ENCODE data around the gene EIF2B4. TPM values are rescaled to one million over a fixed set of nuclear protein-coding genes. Genes with fewer than 3 reads are reported as not detected.

The EIF2B4 gene
- 10 to 100 TPM; 40.8 to 54.9 (median 48.8) TPM for total RNA-seq

DNA sequence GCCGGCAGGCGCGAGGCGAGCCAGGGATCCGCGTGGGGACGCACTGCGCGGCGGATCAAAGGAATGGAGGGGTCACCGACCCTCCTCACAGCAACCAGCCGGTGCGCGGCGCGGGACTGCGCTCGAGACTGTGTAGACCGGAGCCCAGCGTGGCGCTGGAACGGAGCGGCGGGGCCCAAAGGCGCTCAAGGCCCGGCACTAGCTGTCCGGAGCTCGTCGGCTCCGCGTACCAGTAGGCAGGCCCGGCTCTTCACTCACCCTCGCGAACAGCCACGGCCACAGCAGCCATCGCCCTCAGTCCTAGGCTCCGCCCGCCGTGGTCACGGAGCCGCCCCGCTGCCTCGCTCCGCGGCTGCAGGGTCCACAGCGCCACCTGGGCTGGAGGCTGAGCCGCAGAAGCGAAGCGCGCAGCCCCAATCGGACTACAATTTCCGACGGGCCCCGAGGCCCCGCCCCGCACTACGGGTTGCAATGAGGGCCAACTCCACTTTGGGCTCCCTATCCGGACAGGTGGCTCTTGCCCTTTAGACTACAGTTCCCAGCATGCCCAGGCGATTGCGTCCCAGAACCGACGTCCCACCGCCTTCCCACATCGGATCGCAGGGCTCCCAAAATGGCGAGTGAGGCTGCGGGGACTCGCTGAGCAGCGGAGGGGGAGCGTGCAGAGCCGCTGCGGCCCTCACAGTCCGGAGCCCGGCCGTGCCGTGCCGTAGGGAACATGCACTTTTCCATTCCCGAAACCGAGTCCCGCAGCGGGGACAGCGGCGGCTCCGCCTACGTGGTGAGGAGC, at the start of gene EIF2B4, which contains the start of gene SNX17:
EIF2B4 (minus strand) TSS at position 313 of the 790 bp plus-strand sequence; CDS start at position 289, 24 bp downstream.
SNX17 (plus strand) TSS at position 591 of the 790 bp plus-strand sequence; CDS start at position 719, 128 bp downstream.
- no peaks in the 10 kb centered on the region for H3K9me3 ChIP-seq
- H3K27ac ChIP-seq = peak within 1 kb of the TSS; percentile 87 to 98 (median 96)
- peak; percentile 97 for ATAC-seq
- H3K4me3 ChIP-seq = peak within 1 kb of the TSS; percentile 65 to 98
- peak; percentile 97 for TF ChIP-seq POLR2AphosphoS5 (IDR thresholded peaks at IDR 0.05)
- no peak for TF ChIP-seq EP300 (IDR thresholded peaks at IDR 0.05)
- TF ChIP-seq POLR2A (IDR thresholded peaks at IDR 0.05) = peak; percentile 70 to 77
- peak in 3 of 4 experiments; percentile 56 to 83 (median 61) for TF ChIP-seq CTCF (IDR thresholded peaks at IDR 0.05)
- peaks cover 0 to 69% of the 10 kb centered on the region in 2 donors for H3K36me3 ChIP-seq
- peaks cover 10 to 50% (median 24%) of the 10 kb centered on the region in 3 donors for H3K4me1 ChIP-seq
- H3K27me3 ChIP-seq = no peaks in the 10 kb centered on the region
- no CpG with 5 or more reads among the region's 85 CpGs for WGBS, 2 donors (ENCODE audit: low coverage in 1 of 2)

DNA sequence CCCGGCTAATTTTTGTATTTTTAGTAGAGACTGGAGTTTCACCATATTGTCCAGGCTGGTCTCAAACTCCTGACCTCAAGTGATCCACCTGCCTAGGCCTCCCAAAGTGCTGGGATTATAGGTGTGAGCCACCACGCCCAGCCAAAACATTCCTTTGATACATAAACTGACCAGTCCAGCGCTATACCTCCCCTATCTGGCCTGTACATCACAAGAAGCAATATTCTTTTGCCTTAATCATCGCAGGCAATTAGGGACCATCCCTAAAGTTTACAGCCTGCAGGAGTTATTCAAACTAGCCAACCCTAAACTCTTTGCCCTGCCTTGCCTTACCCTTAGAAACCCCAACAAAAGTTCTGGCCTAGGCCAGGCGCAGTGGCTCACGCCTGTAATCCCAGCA, 46.0 kb upstream of the EIF2B4 start:
- no CpG with 5 or more reads among the region's 6 CpGs for WGBS, 2 donors (ENCODE audit: low coverage in 1 of 2)
- Histone ChIP-seq H3K9me3 (no peaks in the 10 kb centered on the region), H3K27ac (no peak overlapping the region), H3K4me1 (no peaks in the 10 kb centered on the region), H3K27me3 (peaks cover 4% of the 10 kb centered on the region), H3K4me3 (no peak overlapping the region), H3K36me3 (no peaks in the 10 kb centered on the region)
- no peak for ATAC-seq
- TF ChIP-seq POLR2A (IDR thresholded peaks at IDR 0.05) (no peak), POLR2AphosphoS5 (IDR thresholded peaks at IDR 0.05) (no peak), EP300 (IDR thresholded peaks at IDR 0.05) (no peak), CTCF (IDR thresholded peaks at IDR 0.05) (no peak)

DNA sequence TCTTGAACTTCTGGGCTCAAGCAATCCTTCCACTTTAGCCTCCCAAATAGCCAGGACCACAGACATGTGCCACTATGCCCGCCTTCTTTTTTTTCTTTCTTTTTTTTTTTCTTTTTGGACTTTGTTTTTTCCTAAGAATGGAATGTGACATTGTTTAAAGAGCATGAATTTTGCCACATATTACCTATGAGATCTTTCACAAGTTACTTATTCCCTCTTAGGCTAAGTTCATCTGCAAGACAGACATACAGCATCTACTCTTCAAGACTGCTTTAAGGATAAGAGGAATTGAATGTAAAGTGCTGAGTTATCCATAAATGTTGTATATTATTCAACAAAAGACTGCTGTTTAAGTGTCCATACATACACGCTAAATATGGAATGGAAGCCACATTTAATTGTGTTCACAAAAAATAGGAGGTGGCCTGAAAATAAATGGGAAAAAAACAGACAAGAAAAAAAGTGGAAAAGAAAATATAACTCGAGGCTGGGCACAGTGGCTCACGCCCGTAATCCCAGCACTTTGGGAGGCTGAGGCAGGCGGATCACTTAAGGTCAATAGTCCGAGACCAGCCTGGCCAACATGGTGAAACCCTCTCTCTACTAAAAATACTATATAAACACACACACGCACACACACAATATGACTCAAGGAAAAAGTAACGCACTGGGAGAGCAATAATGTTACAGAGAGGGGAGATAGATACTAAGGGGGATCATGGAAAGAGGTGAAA, 42.4 kb upstream of the EIF2B4 start:
- Histone ChIP-seq H3K27ac (no peak overlapping the region), H3K4me1 (peaks cover 0 to 21% (median 11%) of the 10 kb centered on the region in 3 donors), H3K4me3 (no peak overlapping the region), H3K27me3 (peaks cover 3% of the 10 kb centered on the region), H3K36me3 (no peaks in the 10 kb centered on the region), H3K9me3 (no peaks in the 10 kb centered on the region)
- ATAC-seq = no peak
- WGBS, 2 donors (ENCODE audit: low coverage in 1 of 2) = 67 to 90% methylated on average over 5 to 9 of the region's 9 CpGs
- TF ChIP-seq EP300 (IDR thresholded peaks at IDR 0.05) (no peak), POLR2A (IDR thresholded peaks at IDR 0.05) (no peak), CTCF (IDR thresholded peaks at IDR 0.05) (no peak), POLR2AphosphoS5 (IDR thresholded peaks at IDR 0.05) (no peak)

GRCh38 chr2:27409321-27410073, 39.4 kb upstream of the EIF2B4 start, which contains the start of gene PPM1G:
Gene PPM1G (minus strand): TSS chr2:27409591. CDS start chr2:27409422, 169 bp downstream.
- ATAC-seq = peak; percentile 99
- Histone ChIP-seq H3K36me3 (peaks cover 0 to 8% of the 10 kb centered on the region in 2 donors), H3K9me3 (no peaks in the 10 kb centered on the region), H3K27ac (peak within 1 kb of the TSS; percentile 72 to 94 (median 90)), H3K27me3 (no peaks in the 10 kb centered on the region), H3K4me1 (peaks cover 0 to 36% (median 12%) of the 10 kb centered on the region in 3 donors), H3K4me3 (peak within 1 kb of the TSS; percentile 65 to 99)
- WGBS, 2 donors (ENCODE audit: low coverage in 1 of 2) = 0% methylated on average over 8 to 15 of the region's 82 CpGs
- TF ChIP-seq POLR2AphosphoS5 (IDR thresholded peaks at IDR 0.05) = peak; percentile 66
- TF ChIP-seq EP300 (IDR thresholded peaks at IDR 0.05) = no peak
- TF ChIP-seq POLR2A (IDR thresholded peaks at IDR 0.05) = peak; percentile 38 to 47
- peak in 2 of 4 experiments; percentile 14 to 32 for TF ChIP-seq CTCF (IDR thresholded peaks at IDR 0.05)

All from gastroesophageal sphincter (tissue), 4 donors.